Ishikawa (cell line): ENCODE results near the gene ACSM3.

ENCODE experiments used
- CEBPB ChIP-seq: IDR thresholded peaks from 2 replicates; pipeline ENCODE4 v1.6.1; 2012
- FOXM1 ChIP-seq: IDR thresholded peaks from 2 replicates; pipeline ENCODE4 v1.6.1; 2012; ENCODE audit warnings: low read depth, borderline replicate concordance
- YY1 ChIP-seq: IDR thresholded peaks from 2 replicates; pipeline ENCODE4 v1.6.1; 2012; ENCODE audit warnings: low read depth
- TF ChIP-seq, protein P1 (sequence below): IDR thresholded peaks from 2 replicates; pipeline ENCODE4 v1.6.1; 2012; ENCODE audit warnings: low read depth, mild to moderate bottlenecking

DNA sequence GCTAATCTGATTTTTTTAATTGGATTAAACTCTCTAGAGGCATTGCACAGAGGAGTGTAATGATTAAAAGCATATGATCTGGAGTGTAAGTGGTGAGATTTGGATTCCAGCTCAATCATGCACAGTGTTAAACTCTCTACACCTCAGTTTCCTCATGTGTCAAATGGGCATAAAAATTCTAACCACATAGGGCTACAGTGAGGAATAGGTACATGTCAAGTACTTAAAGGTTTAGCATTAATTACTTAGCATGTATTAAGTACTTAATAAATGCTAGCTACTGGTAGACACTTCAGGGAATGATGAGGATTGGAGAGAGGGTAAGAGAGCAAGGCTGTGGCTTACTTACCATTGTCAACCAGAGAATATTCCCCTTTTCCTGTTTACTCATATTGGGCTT lies 25.3 kb downstream of the ACSM3 start:
- TF ChIP-seq CEBPB (no peak), YY1 (no peak), FOXM1 (no peak)
- TF ChIP-seq, protein P1, sequence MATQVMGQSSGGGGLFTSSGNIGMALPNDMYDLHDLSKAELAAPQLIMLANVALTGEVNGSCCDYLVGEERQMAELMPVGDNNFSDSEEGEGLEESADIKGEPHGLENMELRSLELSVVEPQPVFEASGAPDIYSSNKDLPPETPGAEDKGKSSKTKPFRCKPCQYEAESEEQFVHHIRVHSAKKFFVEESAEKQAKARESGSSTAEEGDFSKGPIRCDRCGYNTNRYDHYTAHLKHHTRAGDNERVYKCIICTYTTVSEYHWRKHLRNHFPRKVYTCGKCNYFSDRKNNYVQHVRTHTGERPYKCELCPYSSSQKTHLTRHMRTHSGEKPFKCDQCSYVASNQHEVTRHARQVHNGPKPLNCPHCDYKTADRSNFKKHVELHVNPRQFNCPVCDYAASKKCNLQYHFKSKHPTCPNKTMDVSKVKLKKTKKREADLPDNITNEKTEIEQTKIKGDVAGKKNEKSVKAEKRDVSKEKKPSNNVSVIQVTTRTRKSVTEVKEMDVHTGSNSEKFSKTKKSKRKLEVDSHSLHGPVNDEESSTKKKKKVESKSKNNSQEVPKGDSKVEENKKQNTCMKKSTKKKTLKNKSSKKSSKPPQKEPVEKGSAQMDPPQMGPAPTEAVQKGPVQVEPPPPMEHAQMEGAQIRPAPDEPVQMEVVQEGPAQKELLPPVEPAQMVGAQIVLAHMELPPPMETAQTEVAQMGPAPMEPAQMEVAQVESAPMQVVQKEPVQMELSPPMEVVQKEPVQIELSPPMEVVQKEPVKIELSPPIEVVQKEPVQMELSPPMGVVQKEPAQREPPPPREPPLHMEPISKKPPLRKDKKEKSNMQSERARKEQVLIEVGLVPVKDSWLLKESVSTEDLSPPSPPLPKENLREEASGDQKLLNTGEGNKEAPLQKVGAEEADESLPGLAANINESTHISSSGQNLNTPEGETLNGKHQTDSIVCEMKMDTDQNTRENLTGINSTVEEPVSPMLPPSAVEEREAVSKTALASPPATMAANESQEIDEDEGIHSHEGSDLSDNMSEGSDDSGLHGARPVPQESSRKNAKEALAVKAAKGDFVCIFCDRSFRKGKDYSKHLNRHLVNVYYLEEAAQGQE, result no peak
